GM12891 (cell line): ENCODE measurements around the gene RS1.

Experiments
- PAX5 ChIP-seq: IDR thresholded peaks from 2 replicates; pipeline ENCODE4 v1.6.1; 2011; ENCODE audit warnings: low read length, moderate library complexity, mild to moderate bottlenecking; ENCODE audit not compliant: insufficient read depth, severe bottlenecking
- POLR2A ChIP-seq: IDR thresholded peaks from 2 replicates; pipeline ENCODE4 v1.6.1; 2011; ENCODE audit warnings: low read depth, low read length, control low read depth
- POLR2AphosphoS5 ChIP-seq: IDR thresholded peaks from 2 replicates; pipeline ENCODE4 v1.6.1; 2011; ENCODE audit warnings: low read depth, low read length, control low read depth
- POU2F2 ChIP-seq: IDR thresholded peaks from 2 replicates; pipeline ENCODE4 v1.6.1; 2011; ENCODE audit warnings: low read depth, mild to moderate bottlenecking, control low read depth, low read length, moderate library complexity
- SPI1 ChIP-seq: IDR thresholded peaks from 2 replicates; pipeline ENCODE4 v1.6.1; 2011; ENCODE audit warnings: low read depth, low read length, control low read depth
- TAF1 ChIP-seq: IDR thresholded peaks from 2 replicates; pipeline ENCODE4 v1.6.1; 2011; ENCODE audit warnings: low read depth, low read length, control low read depth

DNA sequence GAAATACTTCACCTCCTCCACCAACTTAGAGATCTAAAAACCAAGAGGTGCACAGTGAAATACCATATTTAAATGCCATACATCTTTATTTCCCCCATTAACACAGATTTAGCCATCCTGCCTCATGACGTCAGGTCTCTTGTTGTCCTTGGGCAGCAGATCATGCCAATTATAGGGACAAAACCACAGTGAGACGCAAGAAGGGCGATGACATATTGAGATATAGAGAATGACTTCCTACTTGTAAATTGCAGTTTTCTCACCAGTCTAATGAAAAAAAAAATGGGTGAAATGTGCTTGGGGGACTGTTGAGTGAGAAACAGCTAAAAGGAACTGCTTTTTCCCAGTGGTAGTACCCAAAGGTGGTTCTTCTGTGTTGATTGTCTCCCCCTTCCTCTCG lies 24.3 kb downstream of the RS1 start:
- no peak for TF ChIP-seq POLR2A
- TF ChIP-seq TAF1 = no peak
- no peak for TF ChIP-seq PAX5
- no peak for TF ChIP-seq POLR2AphosphoS5
- no peak for TF ChIP-seq SPI1
- no peak for TF ChIP-seq POU2F2
